NCI-H1694 treated with DMSO at 0.1 percent for 48 hours (cell line): ENCODE measurements around the gene CYFIP1.

Experiments
- DNase-seq: peaks from one replicate; lab custom pipeline; 2025; lab: John Stamatoyannopoulos, UW

The CYFIP1 gene

DNA sequence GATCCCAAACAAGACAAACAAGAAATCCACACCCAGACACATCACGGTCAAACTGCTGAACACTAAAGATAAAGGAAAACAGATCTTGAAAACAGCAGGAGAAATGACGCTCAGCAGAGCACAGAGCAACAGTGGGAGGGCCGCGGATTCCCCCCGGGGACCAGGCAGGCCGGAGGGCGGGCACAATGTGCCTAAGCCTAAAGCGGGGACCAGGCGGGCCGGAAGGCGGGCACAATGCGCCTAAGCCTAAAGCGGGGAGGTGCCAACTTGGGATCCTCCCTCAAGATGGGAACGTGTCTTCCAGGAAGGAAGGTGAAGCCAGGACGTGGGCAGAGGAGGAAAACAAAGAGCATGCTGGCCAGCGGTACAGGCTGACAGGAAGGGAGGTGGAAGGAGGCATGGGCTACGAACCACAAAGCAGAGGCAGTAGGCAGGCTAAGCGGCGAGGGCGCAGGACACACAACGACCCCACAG is 31.1 kb downstream of the CYFIP1 start:
- no peak for DNase-seq

DNA sequence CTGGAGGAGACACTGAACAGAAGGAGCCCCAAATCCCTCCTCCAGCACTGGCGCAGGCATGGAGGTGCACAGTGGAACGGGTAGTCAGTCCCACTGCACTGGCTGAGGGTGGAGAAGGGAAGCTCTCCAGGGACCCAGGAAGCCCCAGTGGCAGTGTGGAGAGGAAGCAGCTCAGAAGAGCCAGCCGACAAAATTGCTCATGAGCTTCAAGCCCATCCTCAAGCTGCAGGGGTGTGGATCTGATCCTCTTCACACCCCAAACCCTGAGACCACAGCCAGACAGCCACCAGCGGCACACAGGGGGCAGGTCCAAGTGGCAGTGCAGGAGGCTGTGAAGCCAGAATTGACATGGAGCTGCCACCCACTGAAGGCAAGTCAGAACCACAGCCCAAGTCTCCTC is 32.1 kb downstream of the CYFIP1 start:
- DNase-seq = no peak

DNA sequence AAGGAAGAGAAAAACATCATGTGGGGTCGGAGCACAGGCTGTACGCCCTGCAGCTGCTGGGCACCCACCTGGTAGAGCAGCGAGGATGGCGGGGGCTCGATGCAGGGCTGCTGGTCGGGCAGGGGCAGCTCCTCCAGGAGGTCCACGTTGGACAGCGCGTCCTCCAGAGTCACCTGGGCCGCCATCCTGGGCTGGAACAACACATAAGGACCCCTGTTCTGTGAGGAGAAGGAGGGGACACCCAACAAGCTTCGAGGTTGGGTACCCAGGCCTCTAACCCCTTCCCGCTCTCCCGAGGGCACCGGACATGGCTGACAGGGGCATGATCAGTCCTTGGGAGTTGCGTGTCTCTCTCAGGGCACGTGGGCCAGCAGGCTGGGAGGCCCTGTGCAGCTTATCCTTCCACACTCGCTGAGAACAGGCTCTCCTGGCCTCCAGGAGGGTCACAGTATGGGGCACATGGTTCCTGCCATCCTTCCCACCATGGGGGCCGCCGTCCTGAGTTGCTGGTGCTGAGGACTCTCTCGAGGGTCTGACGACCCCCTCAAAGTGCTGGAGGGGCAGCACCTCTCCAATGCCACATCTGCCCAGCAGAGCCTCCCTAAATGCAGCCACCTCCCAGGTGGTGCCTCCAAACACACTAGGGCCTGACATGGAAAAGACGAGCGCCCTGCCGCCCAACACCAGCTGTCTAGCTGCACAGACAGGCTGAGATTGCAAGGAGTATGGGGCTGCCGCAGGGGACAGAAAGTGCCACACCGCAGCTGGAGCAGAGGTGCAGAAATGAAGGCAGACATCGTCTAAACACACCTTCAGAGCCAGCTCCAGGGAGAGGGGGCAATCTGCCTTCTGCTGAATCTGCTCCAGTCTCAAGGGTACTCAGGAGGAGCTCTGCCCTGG is 32.8 kb downstream of the CYFIP1 start:
- no peak for DNase-seq

DNA sequence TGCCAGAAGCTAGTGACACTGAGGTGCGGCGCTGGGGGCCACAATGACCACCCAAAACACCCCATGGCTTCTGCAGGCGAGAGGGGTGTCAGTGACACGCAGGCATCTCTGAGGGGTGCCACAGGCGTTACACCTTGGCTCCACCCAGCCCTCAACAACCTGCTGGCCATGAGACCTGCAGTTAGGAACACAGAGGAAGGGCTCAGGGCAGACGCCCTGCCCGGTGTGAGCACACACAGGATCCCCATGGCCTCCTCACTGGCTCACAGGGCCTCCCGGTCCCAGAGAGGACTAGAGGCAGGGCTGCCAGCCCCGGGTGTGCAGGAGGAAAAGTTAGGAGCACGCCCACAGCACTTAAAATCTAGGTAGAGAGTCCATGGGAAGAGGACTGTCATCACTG is 35.1 kb downstream of the CYFIP1 start:
- no peak for DNase-seq

DNA sequence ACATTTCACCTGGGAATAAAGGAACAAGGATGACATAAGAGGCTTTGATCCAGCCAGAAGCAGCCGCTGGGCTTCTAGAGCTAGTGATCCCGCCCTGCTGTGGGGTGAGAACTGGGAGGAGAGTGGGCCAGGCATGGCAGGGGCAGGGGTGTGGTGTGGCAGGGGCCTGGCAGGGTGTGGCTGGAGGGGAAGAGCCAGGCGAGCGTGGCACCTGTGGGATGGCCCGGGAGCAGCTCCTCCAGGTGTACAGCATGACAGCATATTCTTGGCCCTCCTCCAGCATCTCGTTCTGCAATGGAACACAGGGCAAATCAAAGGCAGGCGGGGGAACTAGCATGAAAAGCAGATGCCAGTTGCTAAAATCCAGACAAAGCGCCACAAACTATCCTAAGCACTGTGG is 35.5 kb downstream of the CYFIP1 start:
- DNase-seq = no peak

DNA sequence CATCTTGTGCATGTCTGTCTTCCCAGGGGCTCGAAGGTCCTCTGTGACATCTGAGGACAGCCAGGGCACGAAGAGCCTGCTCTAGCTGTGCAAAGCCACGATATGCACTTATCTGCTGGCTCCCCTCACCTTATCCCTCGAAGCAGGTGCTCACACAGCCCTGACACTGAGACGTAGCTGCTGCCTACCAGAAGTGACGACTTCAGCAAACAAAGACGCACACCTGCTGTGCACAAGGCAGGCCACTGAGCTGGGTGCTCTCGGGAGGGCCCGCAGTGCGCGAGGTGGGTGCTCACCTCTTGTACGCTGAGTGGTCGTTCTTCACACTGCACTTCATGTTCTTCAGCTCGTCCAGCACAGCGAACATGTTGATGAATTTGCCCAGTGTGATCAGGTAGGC is 37.3 kb downstream of the CYFIP1 start:
- DNase-seq = no peak

DNA sequence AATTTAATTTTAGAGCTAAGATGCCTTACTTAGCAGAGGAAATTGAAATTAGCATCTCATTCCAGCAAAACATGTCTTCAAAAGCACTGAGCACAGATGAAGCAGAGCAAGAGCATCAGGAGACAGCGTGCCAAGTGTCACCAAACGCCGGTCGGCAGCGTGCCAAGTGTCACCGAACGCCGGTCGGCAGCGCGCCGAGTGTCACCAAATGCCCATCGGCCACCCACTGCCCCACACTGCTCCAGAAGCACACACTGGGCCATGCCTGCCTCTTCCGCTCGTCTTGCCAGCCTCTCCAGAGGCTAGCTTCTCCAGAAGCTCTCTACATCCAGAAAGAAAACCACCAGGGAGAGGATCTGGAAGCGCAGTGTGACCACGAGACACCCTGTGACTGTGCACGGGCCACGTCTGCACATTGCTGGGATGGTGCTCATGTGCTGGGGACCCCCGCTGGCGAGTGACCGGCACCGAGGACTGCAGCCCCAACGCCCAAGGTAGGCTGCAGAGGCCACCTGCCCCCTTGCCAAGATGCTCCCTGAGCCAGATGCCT is 37.8 kb downstream of the CYFIP1 start:
- no peak for DNase-seq

DNA sequence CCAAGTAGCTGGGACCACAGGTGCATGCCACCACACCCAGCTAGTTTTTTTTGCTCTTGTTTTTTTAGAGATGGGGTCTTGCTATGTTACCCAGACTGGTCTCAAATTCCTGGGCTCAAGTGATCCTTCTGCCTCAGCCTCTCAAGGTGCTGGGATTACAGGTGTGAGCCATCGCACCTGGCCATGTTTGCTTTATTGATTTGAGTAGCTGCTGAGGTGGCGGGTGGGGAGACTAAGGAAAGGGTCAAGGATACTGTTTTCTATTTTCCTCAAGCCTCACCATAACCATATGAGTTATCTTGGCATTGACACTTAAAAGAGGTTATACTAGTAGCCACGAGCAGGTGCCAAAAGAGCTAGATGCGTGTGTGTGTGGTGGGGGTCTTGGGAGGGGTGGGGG is 39.0 kb downstream of the CYFIP1 start:
- no peak for DNase-seq

DNA sequence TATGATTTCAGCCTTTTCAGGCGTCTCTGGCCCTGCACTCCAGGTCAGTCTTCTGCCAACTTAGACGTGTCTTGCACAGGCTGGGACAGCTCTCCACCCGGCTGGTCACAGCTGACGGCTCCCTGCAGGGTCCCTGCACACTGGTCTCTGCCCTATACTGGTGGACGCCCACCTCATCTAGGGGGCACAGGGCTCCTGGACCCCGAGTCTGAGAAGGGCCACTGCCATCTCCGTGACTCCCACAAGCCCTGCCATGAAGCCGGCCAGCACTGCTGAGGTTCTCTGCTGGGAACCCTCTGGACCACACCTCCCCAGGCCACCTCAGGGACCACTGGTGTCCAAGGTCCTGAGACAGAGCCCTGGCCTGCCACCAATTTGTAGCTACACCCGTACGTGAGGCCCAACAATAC is 40.5 kb downstream of the CYFIP1 start:
- DNase-seq = no peak

DNA sequence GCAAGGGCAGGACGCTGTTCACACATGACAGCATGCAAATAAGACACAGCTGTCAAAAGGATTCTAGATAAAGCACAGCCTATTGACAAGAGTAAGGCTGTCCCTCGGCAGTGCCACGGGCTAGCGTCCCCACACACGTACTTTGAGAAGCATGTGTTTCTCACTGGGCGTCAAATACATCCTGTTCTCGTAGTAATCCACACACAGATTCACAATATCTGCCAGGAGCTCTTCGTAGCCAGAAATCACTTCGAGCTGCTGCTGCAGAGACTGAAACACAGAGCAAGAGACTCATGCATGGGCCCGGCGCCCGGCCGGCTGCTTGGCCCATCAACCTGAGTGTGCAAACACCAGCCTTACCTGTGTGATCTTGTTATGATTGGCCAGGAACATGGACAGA is 41.1 kb downstream of the CYFIP1 start:
- DNase-seq = no peak

DNA sequence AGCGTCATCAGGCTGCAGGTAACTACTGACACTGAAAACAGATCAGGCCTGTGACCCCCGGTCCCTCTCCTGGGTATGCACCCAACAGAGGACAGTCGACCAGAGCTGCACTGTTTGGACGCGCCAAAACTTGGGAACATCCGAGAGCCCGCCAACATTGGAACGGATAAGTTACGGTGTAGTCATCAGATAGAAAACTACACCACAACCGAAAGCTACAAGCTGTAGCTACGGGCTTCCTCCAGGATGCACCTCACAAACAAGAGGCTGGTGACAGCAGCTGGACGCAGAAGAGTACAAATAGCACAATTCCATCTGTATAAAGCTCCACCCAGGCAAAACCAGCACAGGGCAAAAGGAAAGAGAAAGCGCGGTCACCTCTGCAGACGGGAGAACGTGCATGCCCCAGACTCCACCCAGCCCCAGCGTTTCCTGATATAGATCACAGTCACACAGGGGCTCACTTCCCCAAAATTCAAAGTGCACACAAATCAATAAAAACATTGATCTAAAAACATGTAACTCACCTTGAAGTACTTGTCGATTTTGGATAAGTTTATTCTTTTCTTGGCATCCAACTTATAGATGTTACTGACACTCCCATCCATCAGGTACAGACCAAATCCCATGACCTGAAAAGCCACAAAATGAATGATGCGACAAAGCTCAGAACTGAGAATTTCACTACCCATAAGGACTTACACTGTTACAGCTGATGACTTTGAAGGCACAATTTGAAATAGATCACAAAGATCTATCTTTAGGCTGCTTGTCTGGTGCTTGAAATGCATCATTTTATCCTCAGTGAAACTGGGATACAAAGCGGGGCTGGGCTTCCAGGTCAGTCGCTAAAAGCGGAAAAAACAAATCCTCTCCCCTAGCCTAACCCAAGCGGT is 43.3 kb downstream of the CYFIP1 start:
- DNase-seq = no peak

DNA sequence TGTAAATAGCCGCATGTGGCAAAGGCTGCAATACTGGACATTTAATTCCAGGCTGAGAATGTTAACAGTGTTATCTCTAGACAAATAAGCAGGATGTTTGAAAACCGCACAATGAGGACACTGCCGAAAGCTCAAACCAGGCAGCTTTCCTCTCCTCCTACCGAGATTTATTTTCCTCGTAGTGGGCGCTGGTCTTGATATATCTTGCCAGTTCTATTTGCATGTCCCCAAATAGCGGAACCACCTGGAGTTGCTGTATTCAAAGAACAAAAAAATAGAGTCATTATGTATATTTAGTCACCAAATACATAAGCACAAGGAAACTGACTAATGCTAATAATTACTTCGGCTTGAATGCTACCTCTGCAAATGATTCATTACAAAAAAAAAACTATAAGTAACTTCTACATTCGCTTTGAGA is 46.5 kb downstream of the CYFIP1 start:
- no peak for DNase-seq

DNA sequence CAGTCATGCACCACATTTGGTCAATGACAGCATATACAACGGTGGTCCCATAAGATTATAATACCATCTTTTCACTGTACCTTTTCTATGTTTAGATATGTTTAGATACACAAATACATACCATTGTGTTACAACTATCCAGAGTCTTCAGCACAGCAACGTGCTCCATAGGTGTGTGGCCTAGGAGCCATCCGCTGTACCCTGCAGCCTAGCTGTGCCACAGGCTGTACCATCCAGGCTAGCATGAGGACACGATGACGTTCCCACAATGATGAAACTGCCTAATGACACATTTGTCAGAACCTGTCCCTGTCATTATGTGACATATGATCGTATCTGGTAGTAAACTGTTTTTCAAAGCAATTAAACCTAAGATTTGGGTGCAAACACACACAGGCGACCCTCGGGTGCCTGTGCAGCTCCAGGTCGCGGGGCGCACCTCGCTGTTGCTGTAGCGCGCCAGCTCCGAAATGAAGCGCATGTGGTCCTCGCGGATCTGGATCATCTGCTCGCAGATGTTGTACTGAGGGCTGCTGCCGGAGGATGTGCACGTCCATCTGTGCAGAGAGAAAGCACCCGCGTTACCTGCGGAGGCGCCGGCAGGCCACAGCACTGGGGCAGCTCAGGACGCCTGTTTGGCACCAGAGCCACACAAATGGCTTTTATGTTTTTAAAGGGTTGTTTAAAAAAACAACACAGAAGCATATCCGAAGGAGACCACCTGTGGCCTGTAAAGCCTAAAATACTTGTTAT is 48.2 kb downstream of the CYFIP1 start:
- DNase-seq = no peak

DNA sequence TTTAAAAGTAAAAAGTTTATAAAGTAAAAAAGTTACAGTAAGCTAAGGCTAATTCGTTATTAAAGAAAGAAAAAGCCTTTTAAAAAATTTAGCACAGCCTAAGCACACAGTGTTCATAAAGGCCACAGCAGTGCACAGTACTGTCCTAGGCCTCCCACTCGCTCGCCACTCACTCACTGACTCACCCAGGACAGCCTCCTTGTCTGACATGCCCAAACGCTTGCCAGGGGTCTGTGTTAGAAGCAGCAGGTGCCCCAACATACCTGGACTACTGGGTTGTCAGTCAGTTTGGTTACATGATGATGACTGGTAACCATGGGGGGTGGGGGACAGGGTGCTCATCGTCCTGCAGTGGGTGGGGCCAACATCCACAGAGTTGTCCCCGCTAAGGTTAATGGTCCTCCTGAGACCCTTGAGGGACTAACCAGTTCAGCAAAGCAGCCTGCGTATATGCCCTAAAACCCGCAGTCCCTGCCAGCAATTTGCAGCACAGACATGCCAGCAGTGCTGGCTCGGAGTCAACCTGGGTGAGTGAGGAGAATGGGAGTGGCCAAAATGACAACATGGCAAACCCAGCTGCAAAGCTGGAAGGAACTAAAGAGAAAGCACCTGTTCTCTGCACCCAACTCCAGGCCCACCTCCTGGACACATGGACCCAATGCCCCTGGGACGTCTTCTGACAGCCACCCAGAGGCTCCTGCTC is 49.2 kb downstream of the CYFIP1 start:
- peak; percentile 17 for DNase-seq

DNA sequence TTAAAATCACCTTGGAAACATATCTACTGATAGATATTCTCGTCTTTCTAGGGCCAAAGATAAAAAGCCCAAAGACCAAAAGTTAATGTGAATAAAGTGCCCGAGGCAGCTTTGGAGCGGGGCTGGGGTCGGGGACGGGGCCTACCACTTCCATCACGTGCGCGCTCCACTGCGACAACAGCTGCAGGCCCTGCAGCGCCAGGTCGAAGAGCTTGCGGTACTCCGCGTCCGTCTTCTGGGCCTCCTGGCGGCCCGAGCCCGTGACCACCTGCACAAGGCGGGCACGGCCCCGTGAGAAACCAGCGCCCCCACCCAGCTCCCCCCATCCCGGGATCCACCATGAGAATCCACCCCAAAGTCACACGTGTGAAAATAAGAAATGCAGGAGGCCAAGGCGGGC is 52.4 kb downstream of the CYFIP1 start:
- DNase-seq = no peak

DNA sequence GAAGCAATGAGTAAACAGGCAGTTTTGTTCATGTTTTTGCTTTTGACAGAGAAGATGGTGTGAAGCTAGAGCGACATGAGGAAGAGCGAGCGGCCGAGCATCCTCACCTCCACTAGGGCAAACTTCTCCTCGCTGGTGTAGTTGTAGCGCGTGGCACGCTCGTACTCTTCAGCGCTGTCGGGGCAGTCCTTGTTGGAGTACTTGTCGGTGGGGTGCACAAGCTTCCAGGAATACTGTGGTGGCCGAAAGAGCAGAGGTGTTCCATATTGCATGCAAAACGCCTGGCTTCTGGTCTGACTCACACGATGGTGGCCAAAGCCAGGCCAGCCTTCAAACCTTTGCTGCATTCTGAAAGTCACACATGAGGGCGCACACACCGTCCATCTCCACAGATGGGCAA is 54.3 kb downstream of the CYFIP1 start:
- no peak for DNase-seq

DNA sequence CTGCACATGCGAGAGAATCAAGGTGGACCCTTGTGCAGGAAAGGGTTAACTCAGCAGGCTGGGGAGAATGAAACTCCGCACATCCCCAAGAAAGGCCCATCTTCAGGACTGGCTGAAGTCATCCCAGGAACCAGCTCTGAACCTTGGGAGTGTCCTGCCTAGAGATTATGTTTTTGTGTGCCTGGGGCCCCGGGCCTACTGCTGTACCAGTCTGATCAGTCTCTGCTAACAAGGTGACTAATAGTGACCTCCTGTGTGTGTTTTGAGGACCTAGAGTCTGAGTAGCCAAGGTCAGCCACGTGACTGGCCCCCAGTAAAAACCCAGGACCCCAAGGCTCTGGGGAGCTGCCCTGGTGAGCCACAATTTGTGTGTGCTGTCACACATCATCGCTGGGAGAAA is 58.2 kb downstream of the CYFIP1 start:
- DNase-seq = no peak

DNA sequence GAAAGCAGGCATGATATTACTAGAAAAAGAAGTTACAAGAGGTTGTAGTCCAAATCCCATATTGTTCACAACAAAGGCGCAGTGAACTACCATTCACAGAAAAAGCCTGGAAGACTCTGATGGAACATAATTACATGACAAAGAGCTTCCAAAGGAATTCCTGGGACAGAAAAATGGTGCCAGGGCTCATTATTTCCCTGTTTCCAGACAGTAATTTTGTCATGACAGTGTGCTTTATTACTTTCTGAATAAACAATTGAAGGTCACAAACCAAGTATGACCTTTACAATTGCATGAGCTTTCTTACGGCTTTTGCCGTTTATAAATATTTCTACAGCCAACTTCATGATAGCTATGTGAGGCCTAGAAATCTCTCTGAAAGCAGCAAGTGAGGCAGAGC is 61.0 kb downstream of the CYFIP1 start:
- no peak for DNase-seq

DNA sequence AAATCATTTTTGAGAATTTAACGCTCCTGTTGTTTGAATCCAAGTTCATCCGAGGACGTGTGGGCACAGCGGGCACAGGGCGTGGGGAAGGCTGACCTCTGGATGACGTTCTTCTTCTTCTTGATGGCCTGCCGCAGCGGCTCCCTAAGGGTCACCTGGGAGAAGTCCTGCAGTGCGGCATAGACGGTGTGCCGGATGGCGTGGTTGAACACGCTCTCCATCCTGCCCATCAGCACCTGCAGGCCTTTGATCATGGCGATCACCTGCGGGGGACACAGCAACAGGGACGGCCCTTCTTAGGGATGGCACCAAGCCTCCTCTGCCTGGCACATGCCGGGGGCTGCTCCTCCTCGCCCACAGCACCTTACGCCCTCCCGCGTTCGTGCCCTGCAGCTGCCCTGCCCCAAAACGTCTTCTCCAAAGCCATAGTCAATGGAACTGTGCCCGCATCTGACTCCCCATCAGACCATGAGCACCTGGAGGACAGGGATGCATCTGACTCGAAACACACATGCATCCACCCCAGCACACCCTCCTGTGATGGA is 61.5 kb downstream of the CYFIP1 start:
- DNase-seq = no peak

DNA sequence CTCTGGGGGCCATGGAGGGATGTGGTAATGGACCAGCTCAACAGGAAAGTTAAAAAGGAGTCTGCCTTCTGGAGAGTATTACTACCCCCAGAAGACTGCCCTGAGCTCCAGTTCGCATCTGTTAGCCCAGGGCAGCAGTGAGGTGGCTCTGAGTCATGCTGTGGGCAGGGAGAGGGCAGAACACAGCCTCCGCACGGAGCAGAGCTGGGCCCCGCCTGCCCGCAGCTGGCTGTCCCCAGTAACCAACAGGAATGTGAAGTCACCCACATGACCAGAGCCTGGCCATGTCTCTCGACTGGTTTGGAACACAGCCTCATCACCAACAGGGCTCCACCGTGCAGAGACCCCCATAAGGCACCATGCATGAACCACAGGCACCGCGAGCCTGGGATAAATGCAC is 62.1 kb downstream of the CYFIP1 start:
- no peak for DNase-seq

DNA sequence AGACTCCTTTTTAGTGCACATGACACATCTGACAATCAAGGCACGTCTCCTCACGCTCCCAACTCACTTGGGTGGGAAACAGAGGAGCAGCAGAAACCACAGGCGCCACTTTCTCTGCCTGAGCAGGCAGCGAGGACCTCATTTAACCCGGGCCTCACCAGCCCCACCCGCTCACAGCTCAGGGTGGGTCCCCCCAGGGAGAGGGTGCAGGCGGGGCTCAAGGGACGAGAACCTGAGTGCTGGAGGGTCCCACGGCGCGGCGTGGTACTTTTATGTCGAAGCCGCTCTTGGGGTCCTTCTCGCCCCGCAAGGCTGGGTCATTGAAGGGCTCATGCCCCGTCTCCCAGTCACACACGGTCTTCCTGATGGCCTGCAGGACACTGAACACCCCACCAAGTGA is 62.6 kb downstream of the CYFIP1 start:
- no peak for DNase-seq
